AG04449 (cell line): ENCODE results near the gene DMD.

ENCODE experiments used
- CTCF ChIA-PET: fragments of 350-600 bp; formaldehyde crosslinking; extraction: SDS; loops from one replicate; lab custom pipeline; 2021; ENCODE audit warnings: antibody characterized with exemption; lab: Yijun Ruan, JAX
- POLR2A ChIA-PET: fragments of 400-600, 350-600 bp; formaldehyde crosslinking; extraction: SDS; loops from one replicate; lab custom pipeline; 2020; ENCODE audit warnings: antibody characterized with exemption, inconsistent platforms; lab: Yijun Ruan, JAX
- DNase-seq: peaks from one replicate; pipeline ENCODE4 v3.0.0-alpha.2; 2010; ENCODE audit warnings: low read depth, low spot score
- H3K4me3 ChIP-seq: 2 replicates; pipeline ENCODE4 v1.5.1; 2011; ENCODE audit warnings: low read depth, mild to moderate bottlenecking, control low read depth, low read length
- CTCF ChIP-seq: IDR thresholded peaks from one replicate; pipeline ENCODE4 v1.5.1; 2011; ENCODE audit warnings: mild to moderate bottlenecking, moderate library complexity, low read length, control low read depth, inconsistent platforms; ENCODE audit not compliant: insufficient read depth; ENCODE audit errors: missing control alignments

The DMD gene

GRCh38 chrX:33175201-33175600 is 36.1 kb downstream of the DMD start:
- DNase-seq, result no peak
- no peak overlapping the region for H3K4me3 ChIP-seq
- POLR2A ChIA-PET, result no interaction called here
- CTCF ChIA-PET, result no interaction called here
- no peak for TF ChIP-seq CTCF

- DNase-seq, result no peak
- ChIA-PET CTCF (no interaction called here), POLR2A (no interaction called here)
- TF ChIP-seq CTCF, result no peak
- no peak overlapping the region for H3K4me3 ChIP-seq
These were observed 40.3 kb downstream of the DMD start for GRCh38 chrX:33171041-33171440.

- H3K4me3 ChIP-seq, result no peak overlapping the region
- TF ChIP-seq CTCF, result no peak
- no peak for DNase-seq
- ChIA-PET POLR2A (no interaction called here), CTCF (no interaction called here)
These were observed 49.5 kb downstream of the DMD start for GRCh38 chrX:33161829-33162228.

GRCh38 chrX:33160273-33160672 is 51.1 kb downstream of the DMD start:
- no peak overlapping the region for H3K4me3 ChIP-seq
- DNase-seq, result no peak
- TF ChIP-seq CTCF, result no peak
- ChIA-PET POLR2A (no interaction called here), CTCF (no interaction called here)

GRCh38 chrX:33156152-33156726 is 55.1 kb downstream of the DMD start:
- CTCF ChIA-PET, result no interaction called here
- no peak for DNase-seq
- no peak for TF ChIP-seq CTCF
- POLR2A ChIA-PET, result no interaction called here
- no peak overlapping the region for H3K4me3 ChIP-seq

GRCh38 chrX:33149580-33149979 is 61.8 kb downstream of the DMD start:
- POLR2A ChIA-PET, result no interaction called here
- H3K4me3 ChIP-seq, result no peak overlapping the region
- no peak for DNase-seq
- TF ChIP-seq CTCF, result no peak
- CTCF ChIA-PET, result no interaction called here
